HG02981 (cell line): Measurements from ENCODE around the gene LTV1.

ENCODE experiments used
- ATAC-seq: cut with Tn5 transposase; IDR thresholded peaks from one replicate; pipeline ENCODE4 v1.9.1; 2021; ENCODE audit warnings: mild to moderate bottlenecking, moderate library complexity; ENCODE audit not compliant: unreplicated experiment

The LTV1 gene

GRCh38 chr6:143882401-143882930 lies 39.3 kb downstream of the LTV1 start:
- no peak for ATAC-seq

DNA sequence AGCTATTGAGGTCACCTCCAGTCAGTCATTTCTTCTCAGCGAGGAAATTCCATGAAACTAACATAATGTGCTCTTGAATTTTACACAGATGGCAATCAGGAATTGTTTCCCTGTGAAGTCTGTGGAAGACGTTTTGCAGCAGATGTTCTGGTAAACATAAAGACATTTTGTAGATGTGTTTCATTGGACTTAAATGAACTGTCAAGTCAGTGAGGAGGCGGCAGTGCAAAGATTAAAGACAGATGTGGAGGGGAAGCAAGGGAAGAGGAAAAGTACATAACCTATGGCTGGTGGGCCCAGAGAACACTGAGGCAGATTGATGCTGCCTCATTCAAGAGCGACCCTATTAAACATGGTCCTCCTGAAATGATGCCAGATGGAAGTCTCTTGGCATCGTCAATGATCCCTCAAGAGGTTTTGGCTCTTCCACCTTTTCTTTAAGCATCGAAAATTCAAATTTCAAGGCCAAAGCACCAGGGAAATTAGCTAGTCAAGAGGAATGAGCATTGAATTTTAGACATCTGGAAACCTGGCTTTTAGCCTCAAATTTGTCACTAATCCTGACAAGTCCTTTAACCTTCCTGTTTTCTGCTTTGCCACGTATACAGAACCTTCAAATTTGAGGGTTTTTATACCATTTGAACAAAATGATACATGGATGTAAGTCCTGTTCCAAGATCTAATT lies 41.2 kb downstream of the LTV1 start:
- no peak for ATAC-seq

GRCh38 chr6:143885116-143885515 lies 42.0 kb downstream of the LTV1 start:
- no peak for ATAC-seq

DNA sequence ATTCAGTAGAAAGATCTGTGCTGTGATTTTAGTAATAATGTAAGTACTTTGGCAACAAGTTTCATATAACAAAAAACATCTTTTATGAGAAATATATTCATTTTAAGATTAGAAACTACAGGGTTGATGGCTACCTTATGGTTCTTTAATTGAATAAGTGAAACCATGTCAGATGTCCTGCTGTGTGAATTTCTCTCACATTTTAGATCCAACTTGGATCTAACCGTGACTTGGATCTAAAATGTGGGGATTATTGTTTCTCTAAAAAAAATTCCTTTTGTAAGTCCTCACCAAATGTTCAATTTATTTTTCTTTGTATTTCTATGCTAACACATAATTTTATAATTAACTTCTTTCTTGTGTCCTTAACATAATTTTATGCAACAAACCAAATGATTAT lies 51.5 kb downstream of the LTV1 start:
- no peak for ATAC-seq

- ATAC-seq, result no peak
Measured at GRCh38 chr6:143896126-143896860, 53.2 kb downstream of the LTV1 start.

DNA sequence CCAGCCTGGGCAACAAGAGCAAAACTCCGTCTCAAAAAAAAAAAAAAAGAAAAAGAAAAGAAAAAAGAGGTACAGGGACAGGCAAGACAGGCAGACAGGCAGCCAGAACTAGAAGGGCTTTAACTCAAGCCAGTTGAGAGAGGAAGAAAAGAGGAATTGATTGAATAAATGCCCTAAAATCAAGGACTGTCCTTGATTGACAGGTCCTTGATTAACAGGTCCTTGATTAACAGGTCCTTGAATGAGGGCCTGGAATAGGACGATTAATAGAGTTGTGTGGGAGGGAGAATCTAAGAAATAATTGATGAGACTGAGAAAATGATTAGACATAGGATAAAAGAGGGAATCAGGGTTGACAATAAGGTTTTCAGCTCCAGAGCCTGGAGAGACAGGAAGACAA lies 57.2 kb downstream of the LTV1 start:
- ATAC-seq, result no peak

DNA sequence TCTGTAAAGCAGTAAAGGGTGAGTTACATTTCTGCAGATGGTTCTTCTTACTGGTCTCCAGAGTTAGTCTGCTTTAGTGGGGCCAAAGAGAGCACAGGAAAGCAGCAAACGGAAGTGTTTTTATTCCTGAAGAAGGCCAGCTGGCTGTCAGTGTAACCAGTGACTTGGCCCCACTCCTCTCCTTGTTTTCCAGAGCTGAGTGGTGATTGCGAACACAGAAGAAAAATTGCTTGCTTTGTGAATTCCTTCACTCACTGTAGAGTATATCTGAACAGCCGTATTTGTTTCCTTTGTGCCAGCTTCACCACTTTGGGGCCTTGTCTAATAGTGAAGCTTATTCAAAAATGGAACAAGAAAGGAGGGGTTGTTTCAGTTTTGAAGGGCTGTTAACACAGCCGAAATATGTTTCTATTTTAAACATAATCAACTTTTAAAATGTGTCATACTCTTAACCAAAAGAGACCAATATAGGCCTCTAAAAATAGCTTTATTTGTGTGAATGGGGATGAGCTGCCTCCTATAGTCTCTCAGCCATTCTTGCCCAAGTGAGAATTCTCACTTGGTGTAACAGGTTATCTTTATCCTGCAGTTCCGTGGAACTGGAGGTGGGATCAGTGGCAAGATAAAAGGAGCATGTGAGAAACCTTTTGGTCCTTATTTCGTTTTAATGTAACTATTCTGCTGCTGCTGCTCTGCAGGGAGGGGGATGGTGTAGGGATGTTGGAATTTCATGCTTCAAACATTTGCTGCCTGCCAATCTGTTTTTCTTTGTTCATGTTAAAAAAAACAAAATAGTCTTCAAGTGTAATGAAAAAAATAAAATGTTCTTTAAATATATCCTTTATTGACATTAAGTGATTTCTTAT lies 59.0 kb downstream of the LTV1 start:
- ATAC-seq, result peak; percentile 90

DNA sequence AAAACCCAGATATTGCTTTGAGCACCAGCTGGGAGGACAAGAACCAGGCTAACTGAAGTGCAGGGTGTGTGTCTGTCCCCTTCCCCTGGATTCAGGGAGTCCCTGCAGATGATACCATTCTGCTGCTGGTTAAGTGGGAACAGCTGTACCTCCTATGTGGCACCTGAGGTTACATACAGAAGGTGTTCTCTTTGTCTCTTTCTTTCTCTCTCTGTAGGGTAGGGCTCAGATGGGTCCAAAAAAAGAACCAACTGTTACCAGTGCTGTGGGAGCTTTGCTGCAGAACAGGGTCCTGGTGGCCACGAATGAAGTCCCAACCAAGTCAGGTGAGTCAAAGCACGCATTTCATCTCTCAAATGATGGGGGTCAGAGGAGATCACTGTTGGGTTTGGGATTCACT lies 59.7 kb downstream of the LTV1 start:
- no peak for ATAC-seq

GRCh38 chr6:143911028-143911427 lies 67.9 kb downstream of the LTV1 start:
- ATAC-seq, result no peak

- no peak for ATAC-seq
Measured at GRCh38 chr6:143912671-143913070, 69.5 kb downstream of the LTV1 start.
